HepG2 (cell line): ENCODE results near the gene CLEC3B. TPM values are rescaled to one million over a fixed set of nuclear protein-coding genes. Genes with fewer than 3 reads are reported as not detected.

Experiments used
- ATAC-seq: fragments of 200-7000 bp; cut with Tn5 transposase; 3 replicates; pipeline ENCODE4 v1.9.1; 2020; ENCODE audit warnings: mild to moderate bottlenecking, moderate library complexity
- BruUV-seq: library from RNA; stranded (reverse); fragments of 400-500 nt; replicated peaks from 2 replicates; lab custom pipeline; 2021; lab: Mats Ljungman, UMichigan
- CTCF ChIA-PET: fragments of 300-600 bp; formaldehyde crosslinking; extraction: SDS; loops from one replicate; lab custom pipeline; 2021; ENCODE audit warnings: low total read pairs, inconsistent platforms, low intra/inter-chr PET ratio; lab: Yijun Ruan, JAX
- POLR2A ChIA-PET: fragments of 350-600 bp; sonication (Branson Sonifier 250); formaldehyde crosslinking; loops from one replicate; lab custom pipeline; 2020; ENCODE audit warnings: antibody characterized with exemption, inconsistent platforms; lab: Yijun Ruan, JAX
- DNase-seq: peaks from one replicate; pipeline ENCODE4 v3.0.0-alpha.2; 2015; ENCODE audit warnings: low spot score
- FAIRE-seq: peaks from 3 replicates; lab custom pipeline; 2011; peaks lifted over from hg19 to GRCh38; lab: Jason Lieb, UNC
- H2AFZ ChIP-seq: one replicate; pipeline ENCODE4 v1.6.1; 2011; ENCODE audit warnings: low read length, inconsistent platforms
- H3K27ac ChIP-seq: fragments of 300-600 bp; 3 replicates; pipeline ENCODE4 v1.8.0; 2011; ENCODE audit warnings: mixed run types, mild to moderate bottlenecking, mixed read lengths, low read length, inconsistent platforms; ENCODE audit not compliant: insufficient read depth; ENCODE audit errors: extremely low read length
- H3K27me3 ChIP-seq, 2 experiments: fragments of 200-600 bp in 1 of 2; 2 replicates in 1 of 2; 3 replicates in 1 of 2; pipeline versions ENCODE4 v1.6.0 to v1.8.0; 2011; ENCODE audit warnings: low read length in 2 of 2, mild to moderate bottlenecking in 2 of 2, moderate library complexity in 2 of 2, inconsistent platforms in 1 of 2; ENCODE audit not compliant: insufficient read depth in 2 of 2, control insufficient read depth in 1 of 2
- H3K36me3 ChIP-seq, 2 experiments: fragments of 200-600 bp in 1 of 2; replicated peaks in 1 of 2; 2 replicates in 1 of 2; 3 replicates in 1 of 2; pipeline versions ENCODE4 v1.5.1 to v1.8.0; 2011; ENCODE audit warnings: low read length in 2 of 2, inconsistent platforms in 1 of 2; ENCODE audit not compliant: insufficient read depth in 2 of 2, control insufficient read depth in 1 of 2
- H3K4me1 ChIP-seq: 2 replicates; pipeline ENCODE4 v1.5.1; 2012; ENCODE audit warnings: low read length, inconsistent platforms; ENCODE audit not compliant: insufficient read depth
- H3K4me2 ChIP-seq: 2 replicates; pipeline ENCODE4 v1.6.0; 2011; ENCODE audit warnings: low read depth, low read length, inconsistent platforms
- H3K4me3 ChIP-seq, 3 experiments: fragments of 200-600 bp in 1 of 3; sonication (generic), shearing (Covaris generic) in 1 of 3; replicated peaks in 1 of 3; 2 replicates each; pipeline ENCODE4 v1.5.1; 2011 to 2016; ENCODE audit warnings: low read length in 3 of 3, inconsistent platforms in 2 of 3, low read depth in 2 of 3, mild to moderate bottlenecking in 2 of 3, control low read depth in 1 of 3, mixed read lengths in 1 of 3; ENCODE audit not compliant: insufficient read depth in 1 of 3
- H3K79me2 ChIP-seq: one replicate; pipeline ENCODE4 v1.6.1; 2011; ENCODE audit warnings: low read length, inconsistent platforms; ENCODE audit not compliant: insufficient read depth
- H3K9ac ChIP-seq: 2 replicates; pipeline ENCODE4 v1.6.0; 2011; ENCODE audit warnings: mild to moderate bottlenecking, low read depth, low read length, inconsistent platforms; ENCODE audit not compliant: insufficient read depth
- H3K9me3 ChIP-seq: 2 replicates; pipeline ENCODE4 v1.5.1; 2012; ENCODE audit warnings: mild to moderate bottlenecking, low read length
- H4K20me1 ChIP-seq: 2 replicates; pipeline ENCODE4 v1.6.0; 2011; ENCODE audit warnings: inconsistent platforms, mild to moderate bottlenecking, low read length, moderate library complexity; ENCODE audit not compliant: insufficient read depth
- CBFB ChIP-seq: sonication (generic); formaldehyde crosslinking; IDR thresholded peaks from 2 replicates; pipeline ENCODE4 v1.4.0; 2020; ENCODE audit warnings: missing genetic modification reagents
- CTCF ChIP-seq: sonication (generic); formaldehyde crosslinking; IDR thresholded peaks from 2 replicates; pipeline ENCODE4 v1.5.0; 2020; ENCODE audit warnings: mild to moderate bottlenecking, missing genetic modification reagents, moderate library complexity
- ETV6 ChIP-seq: sonication (generic); formaldehyde crosslinking; conservative IDR thresholded peaks from 2 replicates; pipeline ENCODE4 v1.4.0; 2020; ENCODE audit warnings: missing genetic modification reagents
- HMG20A ChIP-seq: IDR thresholded peaks from 2 replicates; pipeline ENCODE4 v1.6.1; 2016; ENCODE audit warnings: borderline replicate concordance
- HNF4A ChIP-seq: sonication (generic); formaldehyde crosslinking; IDR thresholded peaks from 2 replicates; pipeline ENCODE4 v1.4.0; 2020; ENCODE audit warnings: missing genetic modification reagents
- KLF16 ChIP-seq, 2 experiments: sonication (generic) in 1 of 2; formaldehyde crosslinking in 1 of 2; IDR thresholded peaks; 2 replicates each; pipeline versions ENCODE4 v1.6.1 to v1.8.0; 2016 to 2023; ENCODE audit warnings: missing genetic modification reagents in 2 of 2, missing compliant biosample characterization in 1 of 2
- LBX2 ChIP-seq: sonication (generic); formaldehyde crosslinking; IDR thresholded peaks from 2 replicates; pipeline ENCODE4 v1.5.0; 2020; ENCODE audit warnings: missing genetic modification reagents, mild to moderate bottlenecking, borderline replicate concordance
- MAZ ChIP-seq, 2 experiments: sonication (generic) in 1 of 2; formaldehyde crosslinking in 1 of 2; IDR thresholded peaks; 2 replicates each; pipeline versions ENCODE4 v1.5.0 to v1.6.1; 2012 to 2020; ENCODE audit warnings: low read depth in 2 of 2, mild to moderate bottlenecking in 2 of 2, borderline replicate concordance in 1 of 2, improper control_type of control experiment in 1 of 2, low read length in 1 of 2, missing genetic modification reagents in 1 of 2, moderate library complexity in 1 of 2
- PBX2 ChIP-seq: IDR thresholded peaks from 2 replicates; pipeline ENCODE4 v1.6.1; 2016; ENCODE audit warnings: control low read depth
- RXRA ChIP-seq: sonication (generic); formaldehyde crosslinking; IDR thresholded peaks from 2 replicates; pipeline ENCODE4 v1.5.1; 2020; ENCODE audit warnings: missing genetic modification reagents
- SP4 ChIP-seq: sonication (generic); formaldehyde crosslinking; IDR thresholded peaks from 2 replicates; pipeline ENCODE4 v1.8.1; 2023; ENCODE audit warnings: mild to moderate bottlenecking, missing genetic modification reagents
- TBP ChIP-seq: sonication (generic); formaldehyde crosslinking; IDR thresholded peaks from 2 replicates; pipeline ENCODE4 v1.5.0; 2020; ENCODE audit warnings: missing genetic modification reagents
- ZBTB38 ChIP-seq: sonication (generic); formaldehyde crosslinking; IDR thresholded peaks from 2 replicates; pipeline ENCODE4 v1.5.1; 2020; ENCODE audit warnings: mild to moderate bottlenecking, missing genetic modification reagents
- ZBTB42 ChIP-seq: sonication (generic); formaldehyde crosslinking; IDR thresholded peaks from 2 replicates; pipeline ENCODE4 v1.5.0; 2020; ENCODE audit warnings: mild to moderate bottlenecking, missing genetic modification reagents
- ZNF235 ChIP-seq: sonication (generic); formaldehyde crosslinking; IDR thresholded peaks from 2 replicates; pipeline ENCODE4 v1.8.1; 2023; ENCODE audit warnings: mild to moderate bottlenecking, missing genetic modification reagents, borderline replicate concordance
- ZNF547 ChIP-seq: sonication (generic); formaldehyde crosslinking; IDR thresholded peaks from 2 replicates; pipeline ENCODE4 v1.5.1; 2020; ENCODE audit warnings: mild to moderate bottlenecking, missing genetic modification reagents
- WGBS: methylation state at CpG from one replicate; pipeline ENCODE4 v1.1.6; 2017; ENCODE audit warnings: low lambda C conversion rate; 5-methylcytosine and 5-hydroxymethylcytosine counted together
- in situ Hi-C: cut with HindIII; loops from 2 replicates; pipeline ENCODE4 v1.10.0; 2017; ENCODE audit warnings: low pct_unique_long_range_greater_than_20kb; ENCODE audit not compliant: extremely low pct_ligation_motif_present
- intact Hi-C: fragments of 100-400 bp; cut with micrococcal nuclease; formaldehyde crosslinking; loops from one replicate; pipeline ENCODE4 v1.10.0; 2022; ENCODE audit not compliant: unreplicated experiment
- polyA plus RNA-seq, 8 experiments: library from polyadenylated mRNA; depleted of rRNA in 3 of 8; stranded (reverse) in 7 of 8; unstranded in 1 of 8; fragments of >200 nt; fragmentation: Illumina TruSeq in 4 of 8; extraction: Trizol in 4 of 8; gene quantifications; 2 replicates each; pipeline versions ENCODE4 v1.2.1 to v1.2.3, GENCODE V29; 2011 to 2016; ENCODE audit warnings: low read depth in 4 of 8, missing spikeins in 1 of 8, mixed read lengths in 1 of 8; ENCODE audit not compliant: insufficient read depth in 1 of 8
- total RNA-seq, 5 experiments: library from RNA; depleted of rRNA; stranded (reverse); fragments of >200 nt; fragmentation: Illumina TruSeq; extraction: Trizol; gene quantifications; 2 replicates each; pipeline ENCODE4 v1.2.3, GENCODE V29; 2016; ENCODE audit warnings: low read depth in 1 of 5

Gene CLEC3B
- total and polyA plus RNA-seq, 2 of the 13 experiments (the other 11 are each of a cell fraction or from before 2014, with no cell fraction given) = 0.07 TPM; not detected in 1

- Histone ChIP-seq H3K27ac (no peak overlapping the region), H3K36me3 (no peaks in the 10 kb centered on the region), H3K9ac (no peak overlapping the region), H4K20me1 (no peaks in the 10 kb centered on the region), H3K4me1 (peaks cover 8% of the 10 kb centered on the region), H3K4me2 (no peak overlapping the region), H3K9me3 (no peaks in the 10 kb centered on the region), H3K4me3 (no peak overlapping the region), H2AFZ (no peak overlapping the region), H3K27me3 (no peaks in the 10 kb centered on the region), H3K79me2 (no peaks in the 10 kb centered on the region)
- no peak for TF ChIP-seq RXRA
- peak; percentile 29; the same call in 1 of the 2 replicates for TF ChIP-seq HNF4A (CRISPR knock-in tag)
- peak; percentile 85 for TF ChIP-seq PBX2 (CRISPR knock-in tag)
- in situ Hi-C loops (no loop called here), intact Hi-C loops (loop anchor here (1.0 kb wide), 1 partner anchor 13 kb away; no protein-coding TSS in a partner anchor)
- ATAC-seq (peak; percentile 69), DNase-seq (no peak), FAIRE-seq (peak; percentile 34)
- no TSS peak for BruUV-seq
- ChIA-PET POLR2A (no interaction called here), CTCF (no interaction called here)
- WGBS = 9% methylated on average over 8 of the region's 8 CpGs
Observed at GRCh38 chr3:45078910-45079522, 52.9 kb downstream of the CLEC3B start.

- H3K27me3 ChIP-seq = no peaks in the 10 kb centered on the region
- in situ Hi-C loops (no loop called here), intact Hi-C loops (loop anchor here (1.0 kb wide), 1 partner anchor 13 kb away; no protein-coding TSS in a partner anchor)
- no peaks in the 10 kb centered on the region for H3K79me2 ChIP-seq
- no peaks in the 10 kb centered on the region for H3K9me3 ChIP-seq
- no peaks in the 10 kb centered on the region for H3K36me3 ChIP-seq
- FAIRE-seq (no peak), ATAC-seq (no peak), DNase-seq (no peak)
- no peak overlapping the region for H3K9ac ChIP-seq
- no peak overlapping the region for H3K4me2 ChIP-seq
- no TSS peak for BruUV-seq
- peaks cover 8% of the 10 kb centered on the region for H3K4me1 ChIP-seq
- no peaks in the 10 kb centered on the region for H4K20me1 ChIP-seq
- no peak overlapping the region for H3K4me3 ChIP-seq
- no peak overlapping the region for H2AFZ ChIP-seq
- ChIA-PET CTCF (no interaction called here), POLR2A (no interaction called here)
- no CpG with 5 or more reads among the region's 1 CpG for WGBS
- H3K27ac ChIP-seq = no peak overlapping the region
- TF ChIP-seq KLF16 (CRISPR knock-in tag; IDR thresholded peaks at IDR 0.05) (no peak), CBFB (CRISPR knock-in tag) (no peak), CTCF (CRISPR knock-in tag) (no peak), ZBTB42 (CRISPR knock-in tag) (no peak), LBX2 (CRISPR knock-in tag) (no peak), ZNF235 (CRISPR knock-in tag) (no peak), TBP (CRISPR knock-in tag) (no peak), ETV6 (no peak), ZNF547 (CRISPR knock-in tag) (no peak), HMG20A (CRISPR knock-in tag) (no peak), ZBTB38 (no peak), MAZ (IDR thresholded peaks at IDR 0.05; ENCODE audit: borderline replicate concordance, low read depth, low read length) (no peak), MAZ (CRISPR knock-in tag; IDR thresholded peaks at IDR 0.05; ENCODE audit: low read depth) (no peak), SP4 (CRISPR knock-in tag) (no peak)
Observed at GRCh38 chr3:45079715-45080114, 53.6 kb downstream of the CLEC3B start.
